GM23338 (cell line): ENCODE measurements around the gene DRG2.

Experiments
- CTCF ChIP-seq, 2 experiments: fragments of 200-600 bp in 1 of 2; sonication (generic) in 1 of 2; conservative IDR thresholded peaks; 2 replicates each; pipeline versions ENCODE4 v1.5.1 to v1.6.1; 2016 to 2017; ENCODE audit warnings: antibody characterized with exemption in 2 of 2, low read depth in 2 of 2, mild to moderate bottlenecking in 2 of 2, moderate library complexity in 1 of 2
- EZH2 ChIP-seq: fragments of 200-600 bp; sonication (generic); IDR thresholded peaks from one replicate; pipeline ENCODE4 v1.8.0; 2017; ENCODE audit warnings: antibody characterized with exemption, mild to moderate bottlenecking, low read depth; ENCODE audit not compliant: unreplicated experiment
- EZH2phosphoT487 ChIP-seq: fragments of 200-600 bp; sonication (generic); IDR thresholded peaks from one replicate; pipeline ENCODE4 v1.8.1; 2018; ENCODE audit warnings: antibody characterized with exemption; ENCODE audit not compliant: unreplicated experiment
- NANOG ChIP-seq: IDR thresholded peaks from 2 replicates; pipeline ENCODE4 v1.6.1; 2016; ENCODE audit warnings: antibody characterized with exemption, borderline replicate concordance
- REST ChIP-seq: IDR thresholded peaks from one replicate; pipeline ENCODE4 v1.6.1; 2018; ENCODE audit warnings: antibody characterized with exemption; ENCODE audit not compliant: unreplicated experiment

- TF ChIP-seq CTCF (conservative IDR thresholded peaks at IDR 0.05; ENCODE audit: low read depth in 2 of 2): no peak
- TF ChIP-seq EZH2: no peak
- no peak for TF ChIP-seq REST
- no peak for TF ChIP-seq NANOG
- no peak for TF ChIP-seq EZH2phosphoT487
Measured at GRCh38 chr17:18116078-18116477, 28.3 kb downstream of the DRG2 start.
